Small intestine (tissue), 7 donors: ENCODE data around the gene ALDH3B1. TPM values are rescaled to one million over a fixed set of nuclear protein-coding genes. Genes with fewer than 3 reads are reported as not detected.

Experiments
- DNase-seq, 2 donors: peaks; one replicate each; pipeline versions ENCODE4 v3.0.0 to v3.0.0-alpha.2; 2013
- FAIRE-seq: peaks from 2 replicates; lab custom pipeline; 2012; peaks lifted over from hg19 to GRCh38; lab: Jason Lieb, UNC
- H3K27ac ChIP-seq, 3 donors: one replicate each; pipeline ENCODE4 v1.5.1; 2013; ENCODE audit warnings: low read length in 2 of 3, mild to moderate bottlenecking in 2 of 3, control low read depth in 1 of 3, inconsistent platforms in 1 of 3, low read depth in 1 of 3, moderate library complexity in 1 of 3
- H3K27me3 ChIP-seq, 3 donors: one replicate each; pipeline ENCODE4 v1.6.1; 2013; ENCODE audit warnings: low read length in 3 of 3, inconsistent platforms in 1 of 3; ENCODE audit not compliant: control insufficient read depth in 3 of 3, insufficient read depth in 3 of 3
- H3K36me3 ChIP-seq, 3 donors: one replicate each; pipeline ENCODE4 v1.6.1; 2013; ENCODE audit warnings: low read length in 3 of 3, inconsistent platforms in 1 of 3, low read depth in 1 of 3, mild to moderate bottlenecking in 1 of 3, moderate library complexity in 1 of 3; ENCODE audit not compliant: control insufficient read depth in 3 of 3, insufficient read depth in 2 of 3
- H3K4me1 ChIP-seq, 3 donors: one replicate each; pipeline ENCODE4 v1.6.1; 2013; ENCODE audit warnings: low read length in 2 of 3, inconsistent platforms in 1 of 3, low read depth in 1 of 3, mild to moderate bottlenecking in 1 of 3, moderate library complexity in 1 of 3; ENCODE audit not compliant: control insufficient read depth in 3 of 3, insufficient read depth in 2 of 3
- H3K4me3 ChIP-seq, 3 donors: one replicate each; pipeline ENCODE4 v1.5.1; 2013; ENCODE audit warnings: low read length in 3 of 3, control low read depth in 1 of 3, inconsistent platforms in 1 of 3, low read depth in 1 of 3, mild to moderate bottlenecking in 1 of 3, moderate library complexity in 1 of 3
- H3K9me3 ChIP-seq, 2 donors: one replicate each; pipeline ENCODE4 v1.6.1; 2013; ENCODE audit warnings: low read depth in 1 of 2, low read length in 1 of 2; ENCODE audit not compliant: control insufficient read depth in 2 of 2, insufficient read depth in 1 of 2
- WGBS, 3 donors: extraction: QIAGEN DNeasy Blood & Tissue Kit; methylation state at CpG; one replicate each; pipeline ENCODE4 v1.1.7; 2013; 5-methylcytosine and 5-hydroxymethylcytosine counted together
- polyA plus RNA-seq, 4 donors: library from polyadenylated mRNA; stranded (reverse) in 3 of 4; unstranded in 1 of 4; fragments of 200-250 nt in 3 of 4; fragments of 120-200 nt in 1 of 4; gene quantifications; one replicate each; pipeline versions ENCODE4 v1.2.1 to v1.2.3, GENCODE V29; 2013
- donor health status: healthy with polysubstance abuse.
- donor health status: control.
- donor health status: control.
- donor health status: Bipolar disorder and iron deficiency.
- donor health status: healthy.

ALDH3B1 gene
- polyA plus RNA-seq, 4 donors, result 14.4 to 28.1 (median 21.6) TPM

DNA sequence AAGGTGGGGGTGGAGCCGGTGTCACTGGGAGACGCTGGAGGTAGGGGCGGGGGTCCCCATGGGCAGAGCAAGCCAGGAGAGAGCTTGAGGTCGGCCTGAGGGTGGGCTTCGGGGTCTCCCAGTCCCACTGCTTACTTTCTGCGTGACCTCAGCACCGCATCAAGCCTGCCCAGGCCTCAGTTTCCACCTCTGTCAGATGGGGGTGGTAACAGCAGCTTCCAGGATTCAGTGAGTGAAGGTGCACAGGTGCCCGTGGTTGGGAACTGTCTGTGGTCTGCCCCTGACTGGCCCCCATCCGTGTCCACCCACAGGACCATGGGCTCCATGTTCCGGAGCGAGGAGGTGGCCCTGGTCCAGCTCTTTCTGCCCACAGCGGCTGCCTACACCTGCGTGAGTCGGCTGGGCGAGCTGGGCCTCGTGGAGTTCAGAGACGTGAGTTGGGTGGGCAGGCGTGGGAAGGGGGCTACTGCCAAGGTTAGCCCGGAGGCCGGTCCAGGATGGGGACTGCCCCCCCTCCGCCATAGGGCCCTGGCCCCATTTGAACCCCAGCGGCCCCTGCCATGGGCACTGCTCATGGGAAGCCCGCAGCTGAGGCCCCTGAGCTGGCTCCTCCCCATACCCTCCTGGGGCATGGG, 30.9 kb downstream of the ALDH3B1 start:
- WGBS, 3 donors, result 68 to 75% (median 73%) methylated on average over 21 to 23 of the region's 23 CpGs

DNA sequence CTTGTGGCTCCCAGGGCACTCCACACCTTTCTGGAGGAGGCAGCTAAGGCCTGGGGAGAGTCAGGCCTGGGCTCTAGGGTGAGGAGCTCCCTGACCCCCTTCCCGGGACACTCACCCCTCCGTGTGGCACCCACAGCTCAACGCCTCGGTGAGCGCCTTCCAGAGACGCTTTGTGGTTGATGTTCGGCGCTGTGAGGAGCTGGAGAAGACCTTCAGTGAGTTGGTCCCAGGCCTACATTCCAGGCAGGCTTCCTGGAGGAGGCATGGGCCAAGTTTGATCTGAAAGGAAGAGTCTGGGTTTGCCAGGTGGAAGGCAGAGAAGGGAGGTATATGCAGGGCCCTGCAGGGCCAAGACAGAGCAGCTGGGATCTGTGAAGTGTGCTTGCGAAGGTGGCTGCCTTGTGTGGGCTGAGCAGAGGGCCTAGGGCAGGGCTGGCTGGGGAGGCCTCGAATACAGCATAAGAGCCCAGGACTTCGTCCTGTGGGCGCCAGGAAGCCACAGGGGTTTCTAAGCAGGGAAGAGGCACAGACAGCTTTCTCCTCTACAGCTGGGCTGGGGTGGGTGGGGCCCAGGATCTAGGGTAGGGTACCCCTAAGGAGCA, 31.6 kb downstream of the ALDH3B1 start:
- Histone ChIP-seq H3K9me3 (no peaks in the 10 kb centered on the region), H3K36me3 (peaks cover 5 to 74% (median 14%) of the 10 kb centered on the region in 3 donors), H3K4me3 (no peak overlapping the region), H3K27ac (no peak overlapping the region), H3K4me1 (peaks cover 3 to 38% (median 5%) of the 10 kb centered on the region in 3 donors), H3K27me3 (no peaks in the 10 kb centered on the region)
- WGBS, 3 donors, result 75 to 80% (median 75%) methylated on average over 11 to 12 of the region's 12 CpGs
- FAIRE-seq, result no peak
- no peak for DNase-seq

More for the DNA sequence above, 30.9 kb downstream of the ALDH3B1 start:
- FAIRE-seq, result no peak
- DNase-seq, result no peak
- Histone ChIP-seq H3K27me3 (no peaks in the 10 kb centered on the region), H3K4me3 (peak overlapping the region; percentile 58 to 84 (median 81)), H3K4me1 (peaks cover 4 to 38% (median 5%) of the 10 kb centered on the region in 3 donors), H3K9me3 (no peaks in the 10 kb centered on the region), H3K36me3 (peaks cover 5 to 74% (median 8%) of the 10 kb centered on the region in 3 donors), H3K27ac (peak overlapping the region; percentile 88 to 95 (median 93))

DNA sequence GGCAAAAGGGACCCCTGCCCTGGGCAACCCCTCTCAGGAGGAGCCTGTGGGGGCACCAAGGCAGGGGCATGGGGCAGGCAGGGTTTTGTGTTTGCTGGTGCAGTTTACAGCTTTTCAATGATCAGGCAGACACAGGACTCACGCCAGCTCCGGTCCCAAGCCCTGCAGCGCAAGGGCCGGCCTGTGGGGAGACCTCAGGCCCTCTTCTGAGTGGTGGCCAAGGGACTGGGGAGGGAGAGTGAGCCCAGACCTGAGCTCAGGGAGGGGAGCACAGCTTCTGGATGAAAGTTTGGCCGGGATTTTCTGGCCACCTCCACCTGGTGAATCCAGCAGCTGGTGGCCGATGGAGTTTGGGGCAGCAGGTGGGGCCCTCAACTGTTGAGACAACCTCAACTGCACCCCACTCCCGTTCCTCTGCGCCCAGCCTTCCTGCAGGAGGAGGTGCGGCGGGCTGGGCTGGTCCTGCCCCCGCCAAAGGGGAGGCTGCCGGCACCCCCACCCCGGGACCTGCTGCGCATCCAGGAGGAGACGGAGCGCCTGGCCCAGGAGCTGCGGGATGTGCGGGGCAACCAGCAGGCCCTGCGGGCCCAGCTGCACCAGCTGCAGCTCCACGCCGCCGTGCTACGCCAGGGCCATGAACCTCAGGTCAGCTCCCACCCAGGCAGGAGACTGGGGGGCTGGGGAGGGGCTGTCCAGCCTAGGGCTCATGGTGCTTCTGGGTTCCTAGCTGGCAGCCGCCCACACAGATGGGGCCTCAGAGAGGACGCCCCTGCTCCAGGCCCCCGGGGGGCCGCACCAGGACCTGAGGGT, 32.3 kb downstream of the ALDH3B1 start:
- FAIRE-seq (no peak), DNase-seq (no peak)
- 80 to 89% (median 85%) methylated on average over 26 to 27 of the region's 27 CpGs for WGBS, 3 donors
- Histone ChIP-seq H3K27ac (peak overlapping the region in 1 of 3 donors; percentile 24), H3K4me3 (no peak overlapping the region), H3K9me3 (no peaks in the 10 kb centered on the region), H3K4me1 (peaks cover 3 to 38% (median 5%) of the 10 kb centered on the region in 3 donors), H3K27me3 (no peaks in the 10 kb centered on the region), H3K36me3 (peaks cover 5 to 75% (median 14%) of the 10 kb centered on the region in 3 donors)

DNA sequence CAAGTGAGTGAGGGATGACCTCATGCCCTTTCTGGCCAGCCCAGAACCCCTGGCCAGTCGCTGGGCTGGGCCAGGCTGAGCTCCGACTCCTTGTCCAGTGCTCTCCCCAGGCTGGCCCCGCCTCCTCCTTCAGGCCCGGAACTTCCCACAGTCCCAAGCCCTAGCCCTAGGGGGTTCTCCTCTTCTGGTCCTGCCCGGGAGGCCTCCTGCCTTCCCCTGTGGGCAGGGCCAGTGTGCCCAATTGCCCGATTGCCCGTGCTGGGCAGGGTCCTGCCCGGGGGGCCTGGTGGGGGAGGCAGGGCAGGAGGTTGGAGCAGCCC, 32.9 kb downstream of the ALDH3B1 start:
- WGBS, 3 donors, result 41 to 74% (median 61%) methylated on average over 7 to 8 of the region's 8 CpGs
- Histone ChIP-seq H3K4me3 (no peak overlapping the region), H3K27me3 (no peaks in the 10 kb centered on the region), H3K4me1 (peaks cover 3 to 35% (median 5%) of the 10 kb centered on the region in 3 donors), H3K9me3 (no peaks in the 10 kb centered on the region), H3K27ac (peak overlapping the region in 2 of 3 donors; percentile 24 to 51), H3K36me3 (peaks cover 9 to 78% (median 14%) of the 10 kb centered on the region in 3 donors)
- DNase-seq (no peak), FAIRE-seq (no peak)

DNA sequence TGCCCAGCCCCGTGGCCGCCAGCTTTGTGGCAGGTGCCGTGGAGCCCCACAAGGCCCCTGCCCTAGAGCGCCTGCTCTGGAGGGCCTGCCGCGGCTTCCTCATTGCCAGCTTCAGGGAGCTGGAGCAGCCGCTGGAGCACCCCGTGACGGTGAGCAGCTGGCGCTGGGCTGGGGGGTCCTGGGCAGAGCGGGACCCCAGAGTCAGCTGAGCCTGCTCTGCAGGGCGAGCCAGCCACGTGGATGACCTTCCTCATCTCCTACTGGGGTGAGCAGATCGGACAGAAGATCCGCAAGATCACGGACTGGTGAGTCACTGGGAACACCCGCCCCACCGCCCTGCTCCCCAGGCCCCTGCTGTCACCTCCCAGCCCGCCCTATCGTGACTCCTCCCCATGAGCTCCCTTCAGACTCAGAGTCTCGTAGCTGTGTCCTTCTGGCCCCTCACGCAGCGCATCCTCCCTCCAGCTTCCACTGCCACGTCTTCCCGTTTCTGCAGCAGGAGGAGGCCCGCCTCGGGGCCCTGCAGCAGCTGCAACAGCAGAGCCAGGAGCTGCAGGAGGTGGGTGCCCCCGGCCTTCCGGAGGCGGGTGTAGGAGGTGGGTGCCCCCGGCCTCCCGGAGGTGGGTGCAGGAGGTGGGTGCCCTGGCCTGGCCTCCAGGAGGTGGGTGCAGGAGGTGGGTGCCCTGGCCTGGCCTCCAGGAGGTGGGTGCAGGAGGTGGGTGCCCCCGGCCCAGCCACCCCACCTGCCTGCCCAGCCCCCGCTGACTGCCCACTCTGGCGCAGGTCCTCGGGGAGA, 33.4 kb downstream of the ALDH3B1 start:
- Histone ChIP-seq H3K4me3 (no peak overlapping the region), H3K27ac (peak overlapping the region in 2 of 3 donors; percentile 24 to 51), H3K9me3 (no peaks in the 10 kb centered on the region), H3K4me1 (peaks cover 3 to 29% (median 5%) of the 10 kb centered on the region in 3 donors), H3K27me3 (no peaks in the 10 kb centered on the region), H3K36me3 (peaks cover 10 to 77% (median 14%) of the 10 kb centered on the region in 3 donors)
- 36 to 74% (median 47%) methylated on average over 33 to 36 of the region's 36 CpGs for WGBS, 3 donors
- FAIRE-seq, result no peak
- DNase-seq, result peak; percentile 49 to 76

DNA sequence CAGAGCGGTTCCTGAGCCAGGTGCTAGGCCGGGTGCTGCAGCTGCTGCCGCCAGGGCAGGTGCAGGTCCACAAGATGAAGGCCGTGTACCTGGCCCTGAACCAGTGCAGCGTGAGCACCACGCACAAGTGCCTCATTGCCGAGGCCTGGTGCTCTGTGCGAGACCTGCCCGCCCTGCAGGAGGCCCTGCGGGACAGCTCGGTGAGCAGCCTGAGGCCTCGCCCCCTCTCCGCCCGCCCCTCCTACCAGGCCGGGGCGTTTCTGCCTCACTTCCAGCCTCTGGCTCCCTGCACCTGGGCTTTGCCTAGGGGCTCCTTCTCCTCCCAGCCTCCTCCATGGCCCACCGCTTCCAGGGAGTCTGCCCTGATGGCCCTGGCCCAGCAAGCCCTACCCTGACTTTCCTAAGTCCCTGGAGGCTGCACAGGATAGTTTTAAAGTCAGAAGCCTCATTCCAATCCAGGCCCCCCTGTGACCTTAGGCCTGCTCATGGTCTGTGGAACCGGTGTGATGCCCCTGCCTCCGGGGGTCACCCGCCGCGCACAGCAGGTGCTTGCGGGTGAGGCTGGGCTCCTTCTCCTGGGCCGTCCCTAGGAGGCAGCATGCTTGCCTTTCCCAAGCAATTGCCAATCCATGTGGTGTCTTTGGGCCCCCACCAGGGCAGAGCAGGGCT, 34.2 kb downstream of the ALDH3B1 start:
- Histone ChIP-seq H3K27me3 (no peaks in the 10 kb centered on the region), H3K36me3 (peaks cover 13 to 84% (median 14%) of the 10 kb centered on the region in 3 donors), H3K4me3 (no peak overlapping the region), H3K27ac (no peak overlapping the region), H3K9me3 (no peaks in the 10 kb centered on the region), H3K4me1 (peaks cover 3 to 27% (median 5%) of the 10 kb centered on the region in 3 donors)
- 56 to 77% (median 58%) methylated on average over 21 to 24 of the region's 24 CpGs for whole genome bisulfite sequencing, 3 donors
- FAIRE-seq (no peak), DNase-seq (no peak)

DNA sequence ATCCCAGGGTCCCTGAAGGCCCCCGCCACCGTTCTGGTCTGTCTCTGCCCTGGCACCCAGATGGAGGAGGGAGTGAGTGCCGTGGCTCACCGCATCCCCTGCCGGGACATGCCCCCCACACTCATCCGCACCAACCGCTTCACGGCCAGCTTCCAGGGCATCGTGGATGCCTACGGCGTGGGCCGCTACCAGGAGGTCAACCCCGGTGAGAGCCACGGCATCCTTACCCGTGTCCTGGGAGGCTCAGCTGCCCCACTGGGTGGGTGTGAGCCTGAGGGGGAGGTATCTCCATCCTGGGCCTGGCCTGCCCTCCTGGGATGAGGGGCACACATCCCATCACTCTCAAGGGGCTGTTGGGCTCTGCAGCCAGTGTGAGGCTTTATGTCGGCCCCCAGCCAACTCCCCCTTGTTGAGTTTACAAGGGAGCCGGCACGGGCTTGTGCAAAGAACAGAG, 34.8 kb downstream of the ALDH3B1 start:
- WGBS, 3 donors, result 92 to 95% (median 94%) methylated on average over 16 to 18 of the region's 18 CpGs
- DNase-seq (no peak), FAIRE-seq (no peak)
- Histone ChIP-seq H3K36me3 (peaks cover 13 to 90% (median 21%) of the 10 kb centered on the region in 3 donors), H3K4me1 (peaks cover under 1 to 20% (median 5%) of the 10 kb centered on the region in 3 donors), H3K4me3 (no peak overlapping the region), H3K9me3 (no peaks in the 10 kb centered on the region), H3K27ac (no peak overlapping the region), H3K27me3 (no peaks in the 10 kb centered on the region)
